Measurements from ENCODE around the gene GRB7. TPM values are rescaled to one million over a fixed set of nuclear protein-coding genes. Genes with fewer than 3 reads are reported as not detected.
A peak's percentile ranks its signal among the peaks of the same experiment; 100 is the strongest.

Gene GRB7
- total RNA-seq, 1 donor from 2014 or later: 34.5 TPM

GRCh38 chr17:39765175-39765574, 27.4 kb downstream of the GRB7 start:
- no peak for ATAC-seq
- no peak for TF ChIP-seq CTCF (IDR thresholded peaks at IDR 0.05)

GRCh38 chr17:39765766-39766165, 28.0 kb downstream of the GRB7 start:
- Histone ChIP-seq H3K27ac (no peak overlapping the region), H3K36me3 (peaks cover 4% of the 10 kb centered on the region), H3K9me3 (no peaks in the 10 kb centered on the region), H3K4me1 (no peaks in the 10 kb centered on the region), H3K4me3 (no peak overlapping the region), H3K27me3 (ENCODE audit: low read depth) (peaks cover 14% of the 10 kb centered on the region)
- intact Hi-C loops (cut with DNase I): no loop called here
- ATAC-seq (no peak), DNase-seq (no peak)
- TF ChIP-seq CTCF (IDR thresholded peaks at IDR 0.05): no peak

More at GRCh38 chr17:39765175-39765574, 27.4 kb downstream of the GRB7 start:
- H3K36me3 ChIP-seq: peaks cover 4% of the 10 kb centered on the region
- no peak overlapping the region for H3K27ac ChIP-seq
- H3K27me3 ChIP-seq (ENCODE audit: low read depth): peaks cover 15% of the 10 kb centered on the region
- intact Hi-C loops (cut with DNase I): no loop called here
- no peaks in the 10 kb centered on the region for H3K9me3 ChIP-seq
- no peak overlapping the region for H3K4me3 ChIP-seq
- no peak for DNase-seq
- H3K4me1 ChIP-seq: no peaks in the 10 kb centered on the region

GRCh38 chr17:39767147-39767546, 29.4 kb downstream of the GRB7 start:
- ATAC-seq (peak in 1 of 2 donors; percentile 34), DNase-seq (no peak)
- H3K27me3 ChIP-seq (ENCODE audit: low read depth): peaks cover 4% of the 10 kb centered on the region
- intact Hi-C loops (cut with DNase I): no loop called here
- H3K4me3 ChIP-seq: no peak overlapping the region
- H3K9me3 ChIP-seq: no peaks in the 10 kb centered on the region
- no peaks in the 10 kb centered on the region for H3K4me1 ChIP-seq
- no peak overlapping the region for H3K27ac ChIP-seq
- H3K36me3 ChIP-seq: peaks cover 4% of the 10 kb centered on the region
- no peak for TF ChIP-seq CTCF (IDR thresholded peaks at IDR 0.05)

- peak in 1 of 2 donors; percentile 12 for ATAC-seq
- no peaks in the 10 kb centered on the region for H3K9me3 ChIP-seq
- TF ChIP-seq CTCF (IDR thresholded peaks at IDR 0.05): no peak
- H3K27me3 ChIP-seq (ENCODE audit: low read depth): peaks cover 6% of the 10 kb centered on the region
- H3K4me1 ChIP-seq: no peaks in the 10 kb centered on the region
- no peak overlapping the region for H3K27ac ChIP-seq
- peaks cover 4% of the 10 kb centered on the region for H3K36me3 ChIP-seq
- H3K4me3 ChIP-seq: no peak overlapping the region
- intact Hi-C loops (cut with DNase I): no loop called here
- DNase-seq: no peak
Measured at GRCh38 chr17:39769974-39770587, 32.3 kb downstream of the GRB7 start.

GRCh38 chr17:39772415-39772814, 34.7 kb downstream of the GRB7 start:
- Histone ChIP-seq H3K36me3 (no peaks in the 10 kb centered on the region), H3K27me3 (ENCODE audit: low read depth) (peaks cover 12% of the 10 kb centered on the region), H3K27ac (no peak overlapping the region), H3K9me3 (no peaks in the 10 kb centered on the region), H3K4me3 (no peak overlapping the region), H3K4me1 (no peaks in the 10 kb centered on the region)
- ATAC-seq (no peak), DNase-seq (no peak)
- intact Hi-C loops (cut with DNase I): no loop called here
- TF ChIP-seq CTCF (IDR thresholded peaks at IDR 0.05): no peak
